Peyer's patch (tissue), 4 donors: ENCODE measurements around the gene RCOR2.

Source experiments
- CTCF ChIP-seq, 6 experiments: fragments of 450-650 bp in 4 of 6; fragments of 200-600 bp in 2 of 6; sonication (generic) in 1 of 6; IDR thresholded peaks; one replicate each; pipeline ENCODE4 v1.5.1; 2017 to 2019; ENCODE audit warnings: antibody characterized with exemption in 6 of 6, mild to moderate bottlenecking in 3 of 6, moderate library complexity in 1 of 6
- POLR2A ChIP-seq, 2 donors: fragments of 450-650 bp; IDR thresholded peaks; one replicate each; pipeline ENCODE4 v1.5.1; 2017; ENCODE audit warnings: antibody characterized with exemption in 2 of 2, mild to moderate bottlenecking in 2 of 2, moderate library complexity in 2 of 2

GRCh38 chr11:63941901-63942300, 24.9 kb upstream of the RCOR2 start:
- no peak for TF ChIP-seq POLR2A (IDR thresholded peaks at IDR 0.05)
- no peak for TF ChIP-seq CTCF (IDR thresholded peaks at IDR 0.05)
